ENCODE measurements around the gene CLEC18A.

DNA sequence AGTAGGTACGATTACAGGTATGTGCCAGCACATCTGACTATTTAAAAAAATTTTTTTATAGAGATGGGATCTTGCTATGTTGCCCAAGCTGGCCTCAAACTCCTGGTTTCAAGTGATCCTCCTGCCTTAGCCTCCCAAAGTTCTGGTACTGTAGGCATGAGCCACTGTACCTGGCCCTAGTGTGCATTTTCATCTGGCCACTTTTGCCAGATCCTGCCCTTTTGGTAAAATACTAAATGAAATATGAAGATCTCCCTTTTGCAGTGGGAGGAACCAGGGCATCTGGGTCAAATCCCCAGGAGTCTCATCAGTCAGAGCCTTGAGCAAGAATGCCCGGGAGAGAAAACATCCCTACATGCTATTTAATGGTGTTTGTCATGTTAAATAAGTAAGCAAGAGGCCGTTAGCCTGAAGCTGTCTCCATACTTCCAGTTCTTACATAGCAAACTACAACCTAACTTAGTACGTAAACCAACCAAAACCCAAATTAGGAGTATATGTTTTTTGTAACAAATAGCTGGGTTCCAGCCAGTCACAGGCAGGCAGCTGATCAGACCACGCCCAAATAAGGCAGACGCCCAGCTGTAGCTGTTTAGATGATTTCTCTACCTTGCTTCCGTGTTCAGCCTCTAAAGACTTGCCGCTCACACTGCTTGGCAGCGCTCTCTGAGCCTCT is 46.5 kb upstream of the CLEC18A start:
- TF ChIP-seq ARNTL (CRISPR knock-in tag; IDR thresholded peaks at IDR 0.05; ENCODE audit: borderline replicate concordance, low read depth) (no peak), PPARA (CRISPR knock-in tag; IDR thresholded peaks at IDR 0.05; ENCODE audit: borderline replicate concordance) (no peak), ZFP3 (CRISPR knock-in tag; IDR thresholded peaks at IDR 0.05) (no peak), ISL1 (CRISPR knock-in tag; IDR thresholded peaks at IDR 0.05) (no peak), ZFP30 (CRISPR knock-in tag; IDR thresholded peaks at IDR 0.05) (no peak), RARB (CRISPR knock-in tag; IDR thresholded peaks at IDR 0.05) (no peak), OSR1 (CRISPR knock-in tag; IDR thresholded peaks at IDR 0.05) (no peak), SNAI2 (CRISPR knock-in tag; IDR thresholded peaks at IDR 0.05) (no peak), ZC3H10 (CRISPR knock-in tag; IDR thresholded peaks at IDR 0.05) (no peak), BACH2 (CRISPR knock-in tag; IDR thresholded peaks at IDR 0.05; ENCODE audit: borderline replicate concordance) (no peak), ZNF565 (CRISPR knock-in tag; conservative IDR thresholded peaks at IDR 0.05; ENCODE audit: low read depth) (no peak), ZNF8 (CRISPR knock-in tag; IDR thresholded peaks at IDR 0.05) (no peak)
- TF ChIP-seq, protein P1, sequence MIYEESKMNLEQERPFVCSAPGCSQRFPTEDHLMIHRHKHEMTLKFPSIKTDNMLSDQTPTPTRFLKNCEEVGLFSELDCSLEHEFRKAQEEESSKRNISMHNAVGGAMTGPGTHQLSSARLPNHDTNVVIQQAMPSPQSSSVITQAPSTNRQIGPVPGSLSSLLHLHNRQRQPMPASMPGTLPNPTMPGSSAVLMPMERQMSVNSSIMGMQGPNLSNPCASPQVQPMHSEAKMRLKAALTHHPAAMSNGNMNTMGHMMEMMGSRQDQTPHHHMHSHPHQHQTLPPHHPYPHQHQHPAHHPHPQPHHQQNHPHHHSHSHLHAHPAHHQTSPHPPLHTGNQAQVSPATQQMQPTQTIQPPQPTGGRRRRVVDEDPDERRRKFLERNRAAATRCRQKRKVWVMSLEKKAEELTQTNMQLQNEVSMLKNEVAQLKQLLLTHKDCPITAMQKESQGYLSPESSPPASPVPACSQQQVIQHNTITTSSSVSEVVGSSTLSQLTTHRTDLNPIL (CRISPR knock-in tag; IDR thresholded peaks at IDR 0.05; ENCODE audit: low read depth) = no peak
- TF ChIP-seq, protein P2, sequence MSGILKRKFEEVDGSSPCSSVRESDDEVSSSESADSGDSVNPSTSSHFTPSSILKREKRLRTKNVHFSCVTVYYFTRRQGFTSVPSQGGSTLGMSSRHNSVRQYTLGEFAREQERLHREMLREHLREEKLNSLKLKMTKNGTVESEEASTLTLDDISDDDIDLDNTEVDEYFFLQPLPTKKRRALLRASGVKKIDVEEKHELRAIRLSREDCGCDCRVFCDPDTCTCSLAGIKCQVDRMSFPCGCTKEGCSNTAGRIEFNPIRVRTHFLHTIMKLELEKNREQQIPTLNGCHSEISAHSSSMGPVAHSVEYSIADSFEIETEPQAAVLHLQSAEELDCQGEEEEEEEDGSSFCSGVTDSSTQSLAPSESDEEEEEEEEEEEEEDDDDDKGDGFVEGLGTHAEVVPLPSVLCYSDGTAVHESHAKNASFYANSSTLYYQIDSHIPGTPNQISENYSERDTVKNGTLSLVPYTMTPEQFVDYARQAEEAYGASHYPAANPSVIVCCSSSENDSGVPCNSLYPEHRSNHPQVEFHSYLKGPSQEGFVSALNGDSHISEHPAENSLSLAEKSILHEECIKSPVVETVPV (CRISPR knock-in tag; IDR thresholded peaks at IDR 0.05) = no peak
